GM12872 (cell line): Measurements from ENCODE around the gene LGALS3BP.

ENCODE experiments used
- TF ChIP-seq, protein P1 (sequence below): IDR thresholded peaks from 3 replicates; pipeline ENCODE4 v1.5.1; 2011; ENCODE audit warnings: low read depth, mild to moderate bottlenecking, low read length, moderate library complexity; ENCODE audit not compliant: insufficient read depth

The LGALS3BP gene

DNA sequence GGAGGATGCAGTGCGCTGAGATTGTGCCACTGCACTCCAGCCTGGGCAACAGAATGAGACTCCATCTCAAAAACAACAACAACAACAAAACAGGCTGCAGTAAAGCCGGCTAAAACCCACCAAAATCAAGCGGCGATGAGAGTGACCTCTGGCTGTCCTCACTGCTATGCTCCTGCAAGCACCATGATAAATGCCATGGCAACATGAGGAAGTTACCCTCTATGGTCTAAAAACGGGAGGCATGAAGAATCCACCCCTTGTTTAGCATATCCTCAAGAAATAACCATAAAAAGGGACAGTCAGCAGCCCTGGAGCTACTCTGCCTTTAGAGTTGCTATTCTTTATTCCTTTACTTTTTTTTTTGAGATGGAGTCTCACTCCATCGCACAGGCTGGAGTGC lies 8.4 kb upstream of the LGALS3BP start:
- TF ChIP-seq, protein P1, sequence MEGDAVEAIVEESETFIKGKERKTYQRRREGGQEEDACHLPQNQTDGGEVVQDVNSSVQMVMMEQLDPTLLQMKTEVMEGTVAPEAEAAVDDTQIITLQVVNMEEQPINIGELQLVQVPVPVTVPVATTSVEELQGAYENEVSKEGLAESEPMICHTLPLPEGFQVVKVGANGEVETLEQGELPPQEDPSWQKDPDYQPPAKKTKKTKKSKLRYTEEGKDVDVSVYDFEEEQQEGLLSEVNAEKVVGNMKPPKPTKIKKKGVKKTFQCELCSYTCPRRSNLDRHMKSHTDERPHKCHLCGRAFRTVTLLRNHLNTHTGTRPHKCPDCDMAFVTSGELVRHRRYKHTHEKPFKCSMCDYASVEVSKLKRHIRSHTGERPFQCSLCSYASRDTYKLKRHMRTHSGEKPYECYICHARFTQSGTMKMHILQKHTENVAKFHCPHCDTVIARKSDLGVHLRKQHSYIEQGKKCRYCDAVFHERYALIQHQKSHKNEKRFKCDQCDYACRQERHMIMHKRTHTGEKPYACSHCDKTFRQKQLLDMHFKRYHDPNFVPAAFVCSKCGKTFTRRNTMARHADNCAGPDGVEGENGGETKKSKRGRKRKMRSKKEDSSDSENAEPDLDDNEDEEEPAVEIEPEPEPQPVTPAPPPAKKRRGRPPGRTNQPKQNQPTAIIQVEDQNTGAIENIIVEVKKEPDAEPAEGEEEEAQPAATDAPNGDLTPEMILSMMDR, result no peak

DNA sequence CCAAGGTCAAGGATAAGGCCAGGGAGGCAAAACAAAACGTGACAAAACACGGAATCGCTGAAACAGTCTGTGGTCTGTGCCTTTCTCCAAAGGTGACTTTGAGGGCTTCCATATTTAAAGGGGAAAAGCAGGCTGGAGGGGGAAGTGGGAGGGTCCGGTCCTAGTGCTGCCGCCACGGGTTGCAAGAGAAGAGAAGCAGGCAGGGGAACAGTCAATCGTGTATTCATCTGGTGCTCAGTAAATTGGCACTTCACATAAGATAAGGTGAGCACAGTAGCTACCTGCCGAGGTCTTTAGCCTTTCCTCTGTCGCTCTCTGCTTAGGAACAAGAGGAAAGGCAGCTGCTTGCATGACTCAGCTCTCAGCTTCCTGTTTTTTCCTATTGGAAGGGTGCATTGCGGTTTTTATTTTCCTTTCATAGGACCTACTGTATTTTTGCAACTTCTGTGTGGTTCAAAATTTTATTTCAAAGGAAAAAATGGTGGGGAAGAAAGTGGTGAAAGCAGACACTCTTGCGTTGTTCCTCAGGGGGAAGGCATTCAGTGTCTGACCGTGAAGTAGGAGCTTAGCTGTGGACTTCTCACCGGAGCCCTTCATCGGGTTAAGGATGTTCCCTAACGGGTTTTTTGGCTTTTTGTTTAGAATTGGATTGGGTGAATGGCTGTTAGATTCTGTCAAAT lies 7.1 kb upstream of the LGALS3BP start:
- TF ChIP-seq, protein P1, result no peak

DNA sequence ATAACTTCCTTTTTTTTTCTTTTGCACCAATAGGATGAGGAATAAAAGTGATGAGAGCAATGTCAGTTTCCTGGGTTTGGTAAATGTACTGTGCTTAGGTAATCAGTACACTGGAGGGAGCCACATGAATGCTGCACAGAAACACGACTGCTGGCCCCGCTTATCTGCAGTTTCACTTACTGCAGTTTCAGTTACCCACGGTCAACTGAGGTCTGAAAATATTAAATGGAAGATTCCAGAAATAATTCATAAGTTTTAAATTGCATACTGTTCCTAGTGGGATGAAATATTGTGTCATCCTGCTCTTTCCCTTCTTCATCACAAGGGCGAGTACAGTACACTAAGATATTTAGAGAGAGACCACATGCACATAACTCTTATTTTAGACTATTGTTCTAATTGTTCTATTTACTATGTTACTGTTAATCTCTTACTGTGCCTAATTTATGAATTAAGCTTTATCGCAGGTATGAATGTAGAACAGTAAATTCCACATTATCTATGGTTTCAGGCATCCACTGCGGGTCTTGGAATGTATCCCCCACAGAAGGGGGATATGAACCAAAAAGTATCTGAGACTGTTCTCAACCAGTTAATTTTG lies 6.4 kb upstream of the LGALS3BP start:
- TF ChIP-seq, protein P1, result peak; percentile 29; the same call in 2 of the 3 replicates

DNA sequence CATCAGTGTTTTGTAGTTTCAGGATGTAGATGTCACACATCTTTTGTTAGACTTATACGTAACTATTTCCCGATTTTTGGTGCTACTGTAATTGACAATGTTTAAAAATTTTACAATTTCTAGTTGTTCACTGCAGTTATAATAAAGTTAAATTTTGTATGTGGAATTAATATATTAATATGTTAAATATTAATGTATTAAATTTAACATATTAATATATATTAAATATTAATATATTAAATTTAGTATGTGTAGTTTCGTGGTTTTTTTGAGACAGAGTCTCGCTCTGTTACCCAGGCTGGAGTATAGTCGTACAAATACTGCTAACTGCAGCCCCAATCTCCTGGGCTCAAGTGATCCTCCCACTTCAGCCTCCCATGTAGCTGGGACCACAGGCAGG lies 5.7 kb upstream of the LGALS3BP start:
- TF ChIP-seq, protein P1, result no peak

DNA sequence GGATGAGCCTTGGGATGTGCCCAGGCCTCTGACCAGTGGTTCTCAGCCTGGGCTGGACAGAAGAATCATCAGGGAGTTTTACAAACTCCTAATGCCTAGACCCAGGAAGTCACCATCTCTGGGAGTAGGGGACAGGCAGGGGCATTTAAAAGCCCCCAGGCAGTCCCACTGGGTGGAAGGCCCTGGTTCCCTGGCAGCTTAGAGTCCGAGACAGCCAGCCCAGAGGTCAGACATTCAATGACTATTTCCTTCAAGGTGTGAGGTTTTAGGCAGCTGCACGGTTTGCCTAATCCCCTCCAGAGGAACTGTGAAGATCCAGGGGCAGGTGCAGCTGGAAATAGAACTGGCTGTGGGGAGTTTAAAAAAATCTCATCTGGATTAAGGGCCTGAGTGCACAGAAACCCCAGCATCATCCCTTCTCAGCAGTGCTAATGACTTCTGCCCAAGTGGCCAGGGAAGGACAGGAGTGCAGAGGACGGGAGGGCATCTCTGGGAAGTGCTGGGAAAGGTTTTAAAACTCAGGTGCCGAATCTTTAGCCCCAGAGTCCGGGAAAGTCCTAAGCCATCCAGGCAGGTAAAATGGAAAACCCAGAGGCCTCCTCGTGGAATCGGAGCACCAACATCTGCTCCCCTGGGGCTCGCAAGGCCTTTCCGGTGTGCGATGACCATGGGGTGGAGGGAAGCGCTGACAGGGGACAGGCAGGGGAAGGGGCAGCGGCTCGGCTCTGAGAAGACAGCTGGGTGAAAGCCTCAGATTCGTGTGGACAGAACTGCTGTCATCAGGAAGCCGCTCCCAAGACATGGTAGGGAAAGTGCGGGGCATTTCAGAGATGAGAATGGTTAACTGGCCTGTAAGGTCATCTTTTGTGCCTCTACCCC lies 1.5 kb upstream of the LGALS3BP start:
- TF ChIP-seq, protein P1, result no peak

DNA sequence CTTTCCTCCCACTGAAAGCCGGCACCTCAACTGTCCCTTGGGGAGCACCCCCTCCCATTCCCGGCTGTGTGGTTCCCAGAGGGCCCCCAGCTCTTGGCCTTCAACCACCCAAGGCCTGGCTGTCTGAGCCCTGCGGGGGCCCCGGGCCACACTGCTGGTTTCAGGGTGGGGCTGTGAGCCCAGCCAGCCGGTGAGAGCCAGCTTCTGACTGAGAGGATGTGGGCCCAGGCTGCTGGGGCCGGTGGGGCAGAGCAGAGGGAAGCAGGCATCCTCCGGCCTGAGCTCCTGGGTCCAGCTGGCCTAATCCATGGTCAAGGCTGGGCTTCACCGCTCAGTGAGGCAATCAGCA lies 875 bp upstream of the LGALS3BP start:
- TF ChIP-seq, protein P1, result no peak
